Measurements from ENCODE around the gene CGN. TPM values are rescaled to one million over a fixed set of nuclear protein-coding genes. Genes with fewer than 3 reads are reported as not detected.
"Not testable (repeated sequence)": the region's sequence is repeated elsewhere in the genome, so short reads cannot be mapped to it uniquely, and the experiment has no call there.

The CGN gene
- total RNA-seq, 1 donor from 2014 or later, result not detected

GRCh38 chr1:151502035-151502700 is 9.0 kb upstream of the CGN start:
- no peak for DNase-seq (ENCODE audit: low read depth)

- DNase-seq (ENCODE audit: low read depth), result no peak
Observed at GRCh38 chr1:151502859-151503780, 8.1 kb upstream of the CGN start.

DNA sequence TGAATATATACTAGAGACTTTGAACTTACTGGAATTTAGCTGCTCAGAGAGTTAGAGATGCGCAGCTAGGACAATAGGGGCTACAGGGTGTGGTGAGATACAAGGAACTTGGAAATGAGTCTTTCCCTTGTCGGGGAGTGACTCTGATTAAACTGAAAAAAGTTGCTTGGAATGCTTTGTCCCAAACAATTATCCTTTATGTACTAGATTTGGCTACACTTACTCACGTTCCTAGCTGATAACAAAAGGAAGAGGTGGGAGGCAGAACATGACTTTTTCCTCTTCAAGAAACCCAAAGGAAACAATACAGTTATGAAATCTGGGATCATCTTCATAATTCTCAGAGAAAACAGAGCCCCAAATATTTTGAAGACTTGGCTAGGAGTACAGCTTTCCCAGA is 6.9 kb upstream of the CGN start:
- no peak for DNase-seq (ENCODE audit: low read depth)

DNA sequence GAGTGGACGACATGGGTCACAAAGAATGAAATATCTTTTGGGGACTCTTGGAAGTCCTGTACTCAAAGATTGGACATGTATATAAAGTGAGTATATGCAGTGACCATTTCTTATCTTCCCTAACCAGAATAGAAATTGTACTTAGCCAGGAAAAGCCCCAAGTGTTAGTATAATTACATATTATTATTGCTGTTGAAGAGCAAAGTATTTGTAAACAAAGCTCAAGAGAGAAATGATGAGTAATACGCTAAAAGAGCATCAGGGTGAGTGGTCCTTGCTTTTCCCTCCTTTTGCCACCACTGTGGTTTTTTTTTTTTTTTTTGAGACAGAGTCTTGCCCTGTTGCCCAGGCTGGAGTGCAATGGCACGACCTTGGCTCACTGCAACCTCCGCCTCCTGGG is 6.4 kb upstream of the CGN start:
- DNase-seq (ENCODE audit: low read depth), result no peak

GRCh38 chr1:151508833-151509232 is 2.4 kb upstream of the CGN start:
- DNase-seq (ENCODE audit: low read depth), result peak; percentile 15

- DNase-seq (ENCODE audit: low read depth), result no peak
Observed at GRCh38 chr1:151509350-151510019, 1.7 kb upstream of the CGN start.

GRCh38 chr1:151510020-151510405 is 1.2 kb upstream of the CGN start:
- no peak for DNase-seq (ENCODE audit: low read depth)

DNA sequence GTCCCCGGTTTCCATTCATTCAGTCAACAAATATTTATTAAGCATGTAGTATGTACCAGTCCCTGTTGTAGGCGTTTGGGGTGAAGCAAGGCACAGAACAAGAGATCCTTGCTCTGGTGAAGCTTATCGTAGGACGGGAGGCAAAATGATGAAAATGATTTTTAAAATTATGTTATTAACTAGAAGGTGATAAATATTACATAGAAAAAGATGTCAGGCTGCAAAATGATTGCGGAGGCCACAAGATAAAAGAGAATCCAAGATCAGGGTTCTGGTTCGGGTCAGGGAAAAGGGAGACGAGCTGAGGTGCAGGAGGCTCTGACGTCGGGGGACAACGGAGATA is 602 bp upstream of the CGN start:
- DNase-seq (ENCODE audit: low read depth), result no peak

- DNase-seq (ENCODE audit: low read depth), result peak; percentile 20
Observed at GRCh38 chr1:151511636-151512215, 539 bp downstream of the CGN start.

- DNase-seq (ENCODE audit: low read depth), result no peak
Observed at GRCh38 chr1:151512326-151512725, 1.1 kb downstream of the CGN start.

DNA sequence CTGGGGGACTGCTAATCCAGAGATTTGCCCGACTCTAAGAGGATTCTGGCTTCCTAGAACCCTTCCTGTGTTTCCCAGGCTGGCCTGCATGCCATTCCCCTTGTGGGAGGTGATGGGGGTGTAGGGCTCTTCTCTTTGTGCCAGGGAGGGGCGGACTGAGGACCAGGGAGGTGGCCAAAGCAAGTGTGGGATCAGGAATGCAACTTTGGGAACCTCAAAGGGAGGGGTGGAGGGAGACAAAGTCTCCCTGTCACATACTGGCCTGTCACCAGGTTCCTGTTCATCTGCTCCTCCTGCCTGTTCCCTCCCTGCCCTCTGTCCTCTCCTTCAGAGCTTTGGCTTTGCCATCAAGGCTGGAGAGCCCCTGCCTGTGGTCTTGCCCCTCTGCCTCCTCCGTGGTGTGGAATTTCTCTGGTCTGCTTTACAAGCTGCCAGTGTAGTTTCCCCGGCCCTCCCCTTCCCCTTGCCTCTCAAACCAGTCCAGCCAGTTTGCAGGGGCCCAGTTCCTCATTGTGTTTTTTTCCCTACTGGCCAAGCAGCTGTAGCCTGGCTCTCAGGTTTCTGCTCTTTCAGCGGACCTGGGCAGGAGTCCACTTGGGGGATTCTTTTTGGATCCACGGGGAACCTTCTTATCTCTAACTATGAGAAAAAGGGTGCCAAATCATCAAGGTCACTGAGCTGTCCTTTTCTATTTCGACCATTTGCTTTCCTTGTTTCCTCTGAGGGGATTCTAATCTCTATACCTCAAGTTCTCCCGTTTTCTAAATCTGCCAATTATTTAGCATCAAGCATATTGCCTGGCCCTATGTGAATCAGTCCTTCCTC is 1.8 kb downstream of the CGN start:
- no peak for DNase-seq (ENCODE audit: low read depth)

GRCh38 chr1:151513626-151514121 is 2.5 kb downstream of the CGN start:
- no peak for DNase-seq (ENCODE audit: low read depth)

- DNase-seq (ENCODE audit: low read depth), result no peak
Observed at GRCh38 chr1:151514366-151514765, 3.2 kb downstream of the CGN start.

DNA sequence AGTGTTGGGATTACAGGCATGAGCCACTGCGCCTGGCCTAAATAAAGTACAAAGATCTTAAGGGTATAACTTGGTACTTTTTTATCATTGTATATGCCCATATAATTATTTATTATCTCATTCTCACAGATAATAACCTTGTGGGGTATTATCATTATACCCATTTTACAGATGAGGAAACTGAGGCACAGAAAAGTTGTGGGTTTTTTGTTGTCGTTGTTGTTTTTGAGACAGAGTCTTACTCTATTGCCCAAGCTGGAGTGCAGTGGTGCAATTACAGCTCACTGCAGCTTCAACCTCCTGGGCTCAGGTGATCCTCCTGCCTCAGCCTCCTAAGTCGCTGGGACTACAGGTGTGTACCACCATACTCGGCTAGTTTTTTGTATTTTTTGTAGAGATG is 4.1 kb downstream of the CGN start:
- DNase-seq (ENCODE audit: low read depth), result no peak

DNA sequence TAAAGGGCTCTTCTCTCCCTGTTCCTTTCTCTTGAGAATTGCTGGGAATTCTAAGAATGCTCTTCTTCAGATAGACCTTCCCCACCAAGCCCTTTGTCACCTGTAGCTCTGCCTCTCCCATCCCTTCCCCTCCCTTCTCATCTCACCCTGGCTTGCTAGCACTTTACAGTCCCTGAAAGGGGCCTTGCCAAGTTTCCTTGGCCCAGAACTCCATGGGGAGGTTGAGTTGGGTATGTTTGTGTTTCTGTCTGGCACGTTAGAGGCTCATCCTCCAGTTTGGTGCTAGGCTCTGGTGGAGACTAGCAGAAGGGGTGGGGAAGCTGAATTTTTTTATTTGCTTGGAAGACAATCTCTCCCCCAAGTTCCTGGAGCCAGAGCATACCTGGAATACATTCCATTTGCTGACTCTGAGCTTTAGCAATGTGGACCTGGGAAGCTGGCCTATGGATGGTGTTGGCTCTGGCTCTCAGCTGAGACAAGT is 4.9 kb downstream of the CGN start:
- no peak for DNase-seq (ENCODE audit: low read depth)

DNA sequence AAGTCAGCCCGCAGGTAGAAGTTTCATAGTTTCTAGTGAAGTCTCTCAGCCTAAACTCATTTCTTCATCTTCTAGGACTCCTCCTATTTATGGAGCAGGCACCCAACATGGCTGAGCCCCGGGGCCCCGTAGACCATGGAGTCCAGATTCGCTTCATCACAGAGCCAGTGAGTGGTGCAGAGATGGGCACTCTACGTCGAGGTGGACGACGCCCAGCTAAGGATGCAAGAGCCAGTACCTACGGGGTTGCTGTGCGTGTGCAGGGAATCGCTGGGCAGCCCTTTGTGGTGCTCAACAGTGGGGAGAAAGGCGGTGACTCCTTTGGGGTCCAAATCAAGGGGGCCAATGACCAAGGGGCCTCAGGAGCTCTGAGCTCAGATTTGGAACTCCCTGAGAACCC is 7.2 kb downstream of the CGN start:
- no peak for DNase-seq (ENCODE audit: low read depth)

DNA sequence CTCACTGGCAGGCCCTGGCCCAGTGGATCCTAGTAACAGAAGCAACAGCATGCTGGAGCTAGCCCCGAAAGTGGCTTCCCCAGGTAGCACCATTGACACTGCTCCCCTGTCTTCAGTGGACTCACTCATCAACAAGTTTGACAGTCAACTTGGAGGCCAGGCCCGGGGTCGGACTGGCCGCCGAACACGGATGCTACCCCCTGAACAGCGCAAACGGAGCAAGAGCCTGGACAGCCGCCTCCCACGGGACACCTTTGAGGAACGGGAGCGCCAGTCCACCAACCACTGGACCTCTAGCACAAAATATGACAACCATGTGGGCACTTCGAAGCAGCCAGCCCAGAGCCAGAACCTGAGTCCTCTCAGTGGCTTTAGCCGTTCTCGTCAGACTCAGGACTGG is 7.7 kb downstream of the CGN start:
- DNase-seq (ENCODE audit: low read depth), result no peak

DNA sequence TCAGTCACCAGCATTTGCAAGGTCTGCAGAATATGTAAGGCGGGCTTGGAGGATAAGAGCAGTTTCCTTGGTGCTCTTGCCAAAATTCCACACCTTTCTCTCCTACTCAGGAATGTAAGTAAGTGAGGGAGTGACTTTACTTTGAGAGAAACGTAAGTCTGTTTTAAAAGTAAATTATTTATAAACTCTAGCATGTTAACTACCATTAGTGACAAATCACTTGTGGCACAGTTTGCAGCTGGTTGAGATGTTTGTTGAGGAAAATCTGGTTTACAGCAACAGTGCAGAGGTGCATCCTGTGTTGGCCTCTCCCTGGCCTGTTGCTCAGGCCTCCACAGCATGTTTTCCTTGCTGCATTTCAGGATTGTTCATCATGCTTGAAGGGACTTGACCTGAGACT is 8.5 kb downstream of the CGN start:
- no peak for DNase-seq (ENCODE audit: low read depth)

DNA sequence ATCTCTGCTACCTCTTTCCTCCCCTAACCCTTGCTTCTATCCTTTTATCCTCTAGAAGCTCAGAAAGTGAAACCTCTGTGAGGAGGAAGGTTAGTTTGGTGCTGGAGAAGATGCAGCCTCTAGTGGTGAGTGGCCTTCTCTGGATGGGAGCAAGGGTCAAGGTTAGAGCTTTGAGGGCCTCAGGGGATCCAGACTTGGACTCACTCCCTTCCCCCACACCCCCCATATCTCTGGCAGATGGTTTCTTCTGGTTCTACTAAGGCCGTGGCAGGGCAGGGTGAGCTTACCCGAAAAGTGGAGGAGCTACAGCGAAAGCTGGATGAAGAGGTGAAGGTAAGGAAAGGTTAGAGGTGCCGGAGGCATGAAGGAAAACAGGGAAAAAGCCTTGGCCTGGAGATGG is 9.2 kb downstream of the CGN start:
- no peak for DNase-seq (ENCODE audit: low read depth)

- DNase-seq (ENCODE audit: low read depth), result not testable (repeated sequence)
Observed at GRCh38 chr1:151522427-151522826, 11.2 kb downstream of the CGN start.

DNA sequence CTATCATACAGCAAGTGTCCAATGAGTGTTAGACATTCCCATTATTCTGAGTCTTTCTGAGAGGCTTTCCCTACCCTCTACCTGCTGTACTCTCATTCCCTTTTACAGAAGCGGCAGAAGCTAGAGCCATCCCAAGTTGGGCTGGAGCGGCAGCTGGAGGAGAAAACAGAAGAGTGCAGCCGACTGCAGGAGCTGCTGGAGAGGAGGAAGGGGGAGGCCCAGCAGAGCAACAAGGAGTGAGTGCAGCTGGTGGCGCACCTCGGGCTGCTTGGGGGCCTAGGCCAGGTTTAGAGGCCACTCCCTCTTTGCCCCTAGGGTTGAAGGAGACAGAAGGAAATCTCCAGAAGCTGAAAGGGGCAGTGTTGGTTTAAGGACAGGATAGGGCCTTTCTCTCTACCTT is 12.1 kb downstream of the CGN start:
- DNase-seq (ENCODE audit: low read depth), result no peak

All from myocyte (in vitro differentiated cells).